ENCODE measurements around the gene NAA80.

DNA sequence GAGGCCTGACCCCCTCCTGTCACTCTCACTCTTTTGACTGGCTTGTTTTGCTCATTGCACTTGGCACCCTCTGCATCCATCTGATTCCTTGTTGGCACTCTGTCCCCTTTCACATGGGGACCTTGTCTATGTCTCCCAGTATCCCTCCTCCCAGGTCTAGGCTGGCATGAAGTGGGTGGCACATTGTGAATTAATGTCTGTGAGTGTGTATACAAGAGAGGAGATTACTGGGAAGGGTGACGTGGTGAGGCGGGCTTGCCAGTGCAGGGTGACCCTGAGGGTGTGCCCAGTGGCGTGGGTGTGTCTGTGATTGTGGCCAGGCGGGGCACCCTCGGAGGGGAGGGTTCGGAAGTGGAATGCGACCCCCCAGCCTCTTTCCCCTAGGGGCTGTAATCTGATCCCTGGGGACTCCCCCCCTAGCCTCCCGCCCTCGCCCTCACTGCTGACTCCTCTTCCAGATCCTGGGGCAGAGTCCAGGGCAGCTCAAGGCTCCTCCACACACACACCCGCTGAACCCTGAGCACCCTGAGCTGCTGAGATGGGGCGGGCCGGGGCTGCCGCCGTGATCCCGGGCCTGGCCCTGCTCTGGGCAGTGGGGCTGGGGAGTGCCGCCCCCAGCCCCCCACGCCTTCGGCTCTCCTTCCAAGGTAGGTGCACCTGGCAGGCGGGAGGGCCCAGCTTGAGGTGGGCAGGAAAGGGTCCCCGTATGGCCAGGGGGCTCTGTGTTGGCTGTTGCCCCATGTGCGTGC, 30.3 kb downstream of the NAA80 start, which contains the start of gene SEMA3B:
- TF ChIP-seq, protein P1, sequence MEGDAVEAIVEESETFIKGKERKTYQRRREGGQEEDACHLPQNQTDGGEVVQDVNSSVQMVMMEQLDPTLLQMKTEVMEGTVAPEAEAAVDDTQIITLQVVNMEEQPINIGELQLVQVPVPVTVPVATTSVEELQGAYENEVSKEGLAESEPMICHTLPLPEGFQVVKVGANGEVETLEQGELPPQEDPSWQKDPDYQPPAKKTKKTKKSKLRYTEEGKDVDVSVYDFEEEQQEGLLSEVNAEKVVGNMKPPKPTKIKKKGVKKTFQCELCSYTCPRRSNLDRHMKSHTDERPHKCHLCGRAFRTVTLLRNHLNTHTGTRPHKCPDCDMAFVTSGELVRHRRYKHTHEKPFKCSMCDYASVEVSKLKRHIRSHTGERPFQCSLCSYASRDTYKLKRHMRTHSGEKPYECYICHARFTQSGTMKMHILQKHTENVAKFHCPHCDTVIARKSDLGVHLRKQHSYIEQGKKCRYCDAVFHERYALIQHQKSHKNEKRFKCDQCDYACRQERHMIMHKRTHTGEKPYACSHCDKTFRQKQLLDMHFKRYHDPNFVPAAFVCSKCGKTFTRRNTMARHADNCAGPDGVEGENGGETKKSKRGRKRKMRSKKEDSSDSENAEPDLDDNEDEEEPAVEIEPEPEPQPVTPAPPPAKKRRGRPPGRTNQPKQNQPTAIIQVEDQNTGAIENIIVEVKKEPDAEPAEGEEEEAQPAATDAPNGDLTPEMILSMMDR (conservative IDR thresholded peaks at IDR 0.05; ENCODE audit: low read length): no peak
- TF ChIP-seq EZH2phosphoT487 (IDR thresholded peaks at IDR 0.05; ENCODE audit: borderline replicate concordance): no peak

Measured in Loucy (cell line).